Measurements from ENCODE around the gene SH2D3A. TPM values are rescaled to one million over a fixed set of nuclear protein-coding genes. Genes with fewer than 3 reads are reported as not detected.
"Not testable (repeated sequence)": the region's sequence is repeated elsewhere in the genome, so short reads cannot be mapped to it uniquely, and the experiment has no call there.

Gene SH2D3A
- polyA plus RNA-seq, 1 donor (not counting 4 experiments of a cell fraction or from before 2014, with no cell fraction given), result 24.9 TPM

- no peak overlapping the region for H2AFZ ChIP-seq (ENCODE audit: control insufficient read depth, low read length)
- no peaks in the 10 kb centered on the region for H3K4me1 ChIP-seq (ENCODE audit: control insufficient read depth, extremely low read depth, insufficient read depth, low read length)
- H3K4me2 ChIP-seq (ENCODE audit: control insufficient read depth, extremely low read depth, insufficient read depth, low read depth, low read length), result no peak overlapping the region
- no peak overlapping the region for H3K9ac ChIP-seq (ENCODE audit: control insufficient read depth, extremely low read depth, insufficient read depth, low read length)
- no peaks in the 10 kb centered on the region for H3K27me3 ChIP-seq (ENCODE audit: control insufficient read depth, extremely low read depth, insufficient read depth, low read length)
- dilution Hi-C loops (cut with MboI; ENCODE audit: extremely low pct_ligation_motif_present, low sequenced_read_pairs), result no loop called here
- no peaks in the 10 kb centered on the region for H3K9me1 ChIP-seq (ENCODE audit: control insufficient read depth, extremely low read depth, insufficient read depth, low read length)
- H3K4me3 ChIP-seq (ENCODE audit: control insufficient read depth in 2 of 3, extremely low read depth in 1 of 3, insufficient read depth in 2 of 3, low read depth in 1 of 3, low read length in 3 of 3), result no peak overlapping the region
- no peak for TF ChIP-seq EZH2 (IDR thresholded peaks at IDR 0.05; ENCODE audit: low read length)
- DNase-seq (ENCODE audit: low read depth, low spot score), result no peak
- no peaks in the 10 kb centered on the region for H4K20me1 ChIP-seq (ENCODE audit: control insufficient read depth, extremely low read depth, insufficient read depth, low read length)
- no peaks in the 10 kb centered on the region for H3K9me3 ChIP-seq (ENCODE audit: control insufficient read depth, low read depth, low read length)
- no peak overlapping the region for H3K27ac ChIP-seq (ENCODE audit: control insufficient read depth, insufficient read depth, low read length)
- H3K36me3 ChIP-seq (ENCODE audit: control insufficient read depth in 2 of 2, extremely low read depth in 1 of 2, insufficient read depth in 2 of 2, low read length in 2 of 2), result no peaks in the 10 kb centered on the region
- no peak for FAIRE-seq
- no peaks in the 10 kb centered on the region for H3K79me2 ChIP-seq (ENCODE audit: control insufficient read depth, insufficient read depth, low read length)
Observed at GRCh38 chr19:6778386-6778785, 11.2 kb upstream of the SH2D3A start.

- H3K4me1 ChIP-seq (ENCODE audit: control insufficient read depth, extremely low read depth, insufficient read depth, low read length), result no peaks in the 10 kb centered on the region
- no peak overlapping the region for H3K27ac ChIP-seq (ENCODE audit: control insufficient read depth, insufficient read depth, low read length)
- H3K9me1 ChIP-seq (ENCODE audit: control insufficient read depth, extremely low read depth, insufficient read depth, low read length), result no peaks in the 10 kb centered on the region
- no peaks in the 10 kb centered on the region for H3K27me3 ChIP-seq (ENCODE audit: control insufficient read depth, extremely low read depth, insufficient read depth, low read length)
- dilution Hi-C loops (cut with MboI; ENCODE audit: extremely low pct_ligation_motif_present, low sequenced_read_pairs), result no loop called here
- H3K36me3 ChIP-seq (ENCODE audit: control insufficient read depth in 2 of 2, extremely low read depth in 1 of 2, insufficient read depth in 2 of 2, low read length in 2 of 2), result no peaks in the 10 kb centered on the region
- H3K4me2 ChIP-seq (ENCODE audit: control insufficient read depth, extremely low read depth, insufficient read depth, low read depth, low read length), result no peak overlapping the region
- no peaks in the 10 kb centered on the region for H3K9me3 ChIP-seq (ENCODE audit: control insufficient read depth, low read depth, low read length)
- H4K20me1 ChIP-seq (ENCODE audit: control insufficient read depth, extremely low read depth, insufficient read depth, low read length), result no peaks in the 10 kb centered on the region
- TF ChIP-seq CTCF (optimal IDR thresholded peaks at IDR 0.05 in 1 of 3, IDR thresholded peaks at IDR 0.05 in 1 of 3, conservative IDR thresholded peaks at IDR 0.05 in 1 of 3; ENCODE audit: extremely low read depth in 1 of 3, insufficient read depth in 2 of 3, low read length in 3 of 3), result no peak
- TF ChIP-seq EZH2 (IDR thresholded peaks at IDR 0.05; ENCODE audit: low read length), result no peak
- no peak overlapping the region for H3K9ac ChIP-seq (ENCODE audit: control insufficient read depth, extremely low read depth, insufficient read depth, low read length)
- no peaks in the 10 kb centered on the region for H3K79me2 ChIP-seq (ENCODE audit: control insufficient read depth, insufficient read depth, low read length)
- H2AFZ ChIP-seq (ENCODE audit: control insufficient read depth, low read length), result no peak overlapping the region
- H3K4me3 ChIP-seq (ENCODE audit: control insufficient read depth in 2 of 3, extremely low read depth in 1 of 3, insufficient read depth in 2 of 3, low read depth in 1 of 3, low read length in 3 of 3), result no peak overlapping the region
- DNase-seq (ENCODE audit: low read depth, low spot score), result no peak
- no peak for FAIRE-seq
Observed at GRCh38 chr19:6777434-6777833, 10.2 kb upstream of the SH2D3A start.

GRCh38 chr19:6776999-6777398, 9.8 kb upstream of the SH2D3A start:
- no peaks in the 10 kb centered on the region for H3K36me3 ChIP-seq (ENCODE audit: control insufficient read depth in 2 of 2, extremely low read depth in 1 of 2, insufficient read depth in 2 of 2, low read length in 2 of 2)
- no peaks in the 10 kb centered on the region for H3K9me3 ChIP-seq (ENCODE audit: control insufficient read depth, low read depth, low read length)
- dilution Hi-C loops (cut with MboI; ENCODE audit: extremely low pct_ligation_motif_present, low sequenced_read_pairs), result no loop called here
- H4K20me1 ChIP-seq (ENCODE audit: control insufficient read depth, extremely low read depth, insufficient read depth, low read length), result no peaks in the 10 kb centered on the region
- H3K27me3 ChIP-seq (ENCODE audit: control insufficient read depth, extremely low read depth, insufficient read depth, low read length), result no peaks in the 10 kb centered on the region
- no peaks in the 10 kb centered on the region for H3K4me1 ChIP-seq (ENCODE audit: control insufficient read depth, extremely low read depth, insufficient read depth, low read length)
- TF ChIP-seq CTCF (optimal IDR thresholded peaks at IDR 0.05 in 1 of 3, IDR thresholded peaks at IDR 0.05 in 1 of 3, conservative IDR thresholded peaks at IDR 0.05 in 1 of 3; ENCODE audit: extremely low read depth in 1 of 3, insufficient read depth in 2 of 3, low read length in 3 of 3) (no peak), EZH2 (IDR thresholded peaks at IDR 0.05; ENCODE audit: low read length) (no peak)
- H3K79me2 ChIP-seq (ENCODE audit: control insufficient read depth, insufficient read depth, low read length), result no peaks in the 10 kb centered on the region
- FAIRE-seq (no peak), DNase-seq (ENCODE audit: low read depth, low spot score) (no peak)
- no peak overlapping the region for H3K4me2 ChIP-seq (ENCODE audit: control insufficient read depth, extremely low read depth, insufficient read depth, low read depth, low read length)
- H3K9me1 ChIP-seq (ENCODE audit: control insufficient read depth, extremely low read depth, insufficient read depth, low read length), result no peaks in the 10 kb centered on the region
- H2AFZ ChIP-seq (ENCODE audit: control insufficient read depth, low read length), result no peak overlapping the region
- H3K27ac ChIP-seq (ENCODE audit: control insufficient read depth, insufficient read depth, low read length), result no peak overlapping the region
- H3K4me3 ChIP-seq (ENCODE audit: control insufficient read depth in 2 of 3, extremely low read depth in 1 of 3, insufficient read depth in 2 of 3, low read depth in 1 of 3, low read length in 3 of 3), result no peak overlapping the region
- H3K9ac ChIP-seq (ENCODE audit: control insufficient read depth, extremely low read depth, insufficient read depth, low read length), result no peak overlapping the region

DNA sequence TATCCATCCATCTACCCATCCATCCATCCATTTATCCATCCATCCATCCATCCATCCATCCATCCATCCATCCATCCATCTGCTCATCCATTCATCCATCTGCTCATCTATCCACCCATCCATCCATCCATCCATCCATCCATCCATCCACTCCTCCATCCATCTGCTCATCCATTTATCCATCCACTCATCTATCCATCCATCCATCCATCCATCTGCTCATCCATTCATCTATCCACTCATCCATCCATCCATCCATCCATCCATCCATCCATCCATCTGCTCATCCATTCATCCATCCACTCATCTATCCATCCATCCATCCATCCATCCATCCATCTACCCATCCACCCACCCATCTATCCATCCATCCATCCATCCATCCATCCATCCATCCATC, 8.8 kb upstream of the SH2D3A start:
- H3K9me1 ChIP-seq (ENCODE audit: control insufficient read depth, extremely low read depth, insufficient read depth, low read length); H3K27me3 ChIP-seq (ENCODE audit: control insufficient read depth, extremely low read depth, insufficient read depth, low read length); dilution Hi-C loops (cut with MboI; ENCODE audit: extremely low pct_ligation_motif_present, low sequenced_read_pairs); FAIRE-seq; DNase-seq (ENCODE audit: low read depth, low spot score); H3K4me1 ChIP-seq (ENCODE audit: control insufficient read depth, extremely low read depth, insufficient read depth, low read length); H3K4me2 ChIP-seq (ENCODE audit: control insufficient read depth, extremely low read depth, insufficient read depth, low read depth, low read length); H3K27ac ChIP-seq (ENCODE audit: control insufficient read depth, insufficient read depth, low read length); H3K36me3 ChIP-seq (ENCODE audit: control insufficient read depth in 2 of 2, extremely low read depth in 1 of 2, insufficient read depth in 2 of 2, low read length in 2 of 2); H4K20me1 ChIP-seq (ENCODE audit: control insufficient read depth, extremely low read depth, insufficient read depth, low read length); H3K9me3 ChIP-seq (ENCODE audit: control insufficient read depth, low read depth, low read length); H3K79me2 ChIP-seq (ENCODE audit: control insufficient read depth, insufficient read depth, low read length); H3K4me3 ChIP-seq (ENCODE audit: control insufficient read depth in 2 of 3, extremely low read depth in 1 of 3, insufficient read depth in 2 of 3, low read depth in 1 of 3, low read length in 3 of 3); H2AFZ ChIP-seq (ENCODE audit: control insufficient read depth, low read length); H3K9ac ChIP-seq (ENCODE audit: control insufficient read depth, extremely low read depth, insufficient read depth, low read length): not testable (repeated sequence)
